HG02970 (cell line): Measurements from ENCODE around the gene ZYG11A.

Experiments used
- ATAC-seq: cut with Tn5 transposase; IDR thresholded peaks from one replicate; pipeline ENCODE4 v1.9.1; 2021; ENCODE audit warnings: mild to moderate bottlenecking, moderate library complexity, moderate number of reproducible peaks; ENCODE audit not compliant: unreplicated experiment, low FRiP score

The ZYG11A gene

DNA sequence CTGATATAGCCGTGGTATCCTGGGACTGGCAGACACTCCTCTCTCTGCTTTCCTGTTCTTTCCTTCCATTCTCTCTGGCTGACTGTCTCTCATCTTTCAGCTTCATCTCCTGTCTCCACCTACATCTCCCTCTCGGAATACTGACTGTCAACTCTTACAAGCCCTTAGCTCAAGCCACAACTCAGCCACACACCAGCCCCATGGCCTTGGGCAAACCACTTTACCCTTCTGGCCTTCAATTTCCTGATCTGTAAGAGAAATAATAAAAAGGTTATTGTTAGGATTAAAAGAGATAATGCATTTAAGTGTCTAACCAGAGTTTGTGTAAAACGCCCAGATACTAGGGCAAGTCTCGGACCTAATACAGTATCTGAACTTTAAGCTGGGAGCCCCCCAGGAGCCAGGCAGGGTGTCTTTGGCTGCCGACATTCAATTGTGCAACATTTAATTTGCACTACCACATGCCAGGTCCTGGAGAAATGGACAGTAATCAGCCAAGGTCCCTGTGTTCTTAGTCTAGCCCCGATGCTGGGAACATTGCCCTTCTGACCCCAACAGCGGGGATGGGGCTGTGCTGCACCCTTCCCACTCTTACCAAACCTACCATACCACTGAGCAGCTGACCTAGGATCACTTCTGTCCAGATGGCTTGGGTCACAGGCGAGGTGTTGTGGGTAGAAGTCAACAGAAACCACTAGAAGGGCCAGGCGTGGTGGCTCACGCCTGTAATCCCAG lies 73.8 kb downstream of the ZYG11A start:
- no peak for ATAC-seq

GRCh38 chr1:52917156-52917555 lies 74.6 kb downstream of the ZYG11A start:
- ATAC-seq = no peak

DNA sequence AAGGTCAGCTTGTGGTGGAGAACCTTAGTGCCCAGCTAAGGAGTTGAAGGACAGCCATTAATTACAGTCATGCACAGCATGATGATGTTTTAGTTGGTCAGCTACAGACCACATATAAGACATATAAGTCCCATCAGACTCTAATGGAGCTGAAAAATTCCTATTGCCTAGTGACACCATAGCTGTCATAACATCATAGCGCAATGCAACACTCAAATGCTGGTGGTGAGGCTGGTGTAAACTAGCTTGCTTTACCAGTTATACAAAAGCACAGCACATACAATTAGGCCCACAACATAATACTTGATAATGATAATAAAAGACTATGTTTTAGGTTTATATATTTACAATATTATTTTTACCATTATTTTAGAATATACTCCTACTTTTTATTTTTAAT lies 75.0 kb downstream of the ZYG11A start:
- no peak for ATAC-seq

DNA sequence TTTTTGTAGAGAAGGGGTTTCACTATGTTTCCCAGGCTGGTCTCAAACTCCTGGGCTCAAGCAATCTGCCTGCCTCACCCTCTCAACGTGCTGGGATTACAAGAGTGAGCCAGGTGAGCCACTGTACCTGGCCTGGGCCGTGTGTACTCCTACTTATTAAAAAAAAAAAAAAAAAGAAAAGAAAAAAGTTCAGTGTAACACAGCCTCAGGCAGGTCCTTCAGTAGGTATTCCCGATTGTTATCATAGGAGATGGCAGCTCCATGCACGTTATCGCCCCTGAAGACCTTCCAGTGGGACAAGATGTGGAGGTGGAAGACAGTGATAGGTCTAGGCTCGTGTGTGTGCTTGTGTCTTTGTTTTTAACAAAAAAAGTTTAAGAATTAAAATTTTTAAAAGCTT lies 75.6 kb downstream of the ZYG11A start:
- no peak for ATAC-seq

- ATAC-seq = no peak
Observed at GRCh38 chr1:52919051-52919722, 76.6 kb downstream of the ZYG11A start.

DNA sequence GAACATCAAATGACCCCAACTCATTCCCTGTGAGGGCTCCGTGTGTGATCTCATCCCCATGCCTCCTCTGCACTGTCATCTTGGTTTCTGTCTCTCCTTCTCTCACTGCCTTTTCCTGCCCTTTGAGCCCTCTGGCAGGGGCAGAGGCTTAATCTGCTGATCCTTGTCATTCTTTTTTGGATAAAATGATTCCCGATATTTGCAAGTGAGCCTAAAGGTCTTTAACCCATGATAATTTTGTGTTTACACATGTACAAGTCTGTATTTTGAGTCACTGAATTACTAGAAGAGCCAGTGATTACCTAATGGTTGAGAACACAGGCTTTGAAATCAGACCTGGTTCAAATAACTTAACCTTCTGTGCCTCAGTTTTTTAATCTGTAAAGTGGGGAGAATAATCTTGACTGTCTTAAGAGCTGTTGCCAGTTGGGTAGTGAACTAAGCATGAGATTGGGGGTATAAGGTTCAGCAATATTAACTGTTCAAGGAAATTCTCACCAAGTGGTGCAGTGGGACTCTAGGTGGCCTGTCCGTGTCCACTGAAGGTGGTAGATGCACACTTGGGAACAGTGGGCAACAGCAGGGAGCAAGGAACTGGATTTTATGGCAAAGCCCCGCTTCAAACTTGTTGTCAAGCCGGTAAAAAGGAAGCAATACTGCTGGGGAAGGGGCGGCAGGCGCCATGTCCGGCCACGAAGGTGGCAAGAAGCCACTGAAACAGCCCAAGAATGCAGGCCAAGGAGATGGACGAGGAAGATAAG lies 77.3 kb downstream of the ZYG11A start:
- ATAC-seq = no peak

DNA sequence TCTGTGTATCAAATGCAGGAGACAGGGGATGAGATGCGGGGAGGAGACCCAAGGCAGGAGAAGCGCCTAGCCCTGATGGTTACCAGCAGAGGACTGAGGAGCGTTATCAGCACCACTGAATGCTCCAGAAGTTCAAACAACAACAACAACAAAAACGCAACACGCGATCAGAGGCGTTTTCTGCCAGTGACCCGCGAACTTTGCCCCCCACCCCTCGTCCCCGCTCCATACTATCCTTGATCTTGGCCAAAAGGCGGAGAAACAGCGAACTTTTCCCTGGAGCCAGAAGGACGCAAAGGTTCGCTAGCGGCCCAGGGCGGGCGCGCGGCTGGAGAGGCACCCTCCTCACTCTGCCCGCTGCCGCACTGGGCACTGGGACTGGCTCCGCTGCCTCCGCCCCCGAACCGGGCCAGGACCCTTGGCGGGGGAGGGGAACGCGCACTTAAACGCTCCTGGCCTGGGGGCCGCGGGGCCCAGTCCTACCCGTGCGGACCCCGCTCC lies 78.3 kb downstream of the ZYG11A start:
- no peak for ATAC-seq

GRCh38 chr1:52925571-52926005 lies 83.0 kb downstream of the ZYG11A start:
- ATAC-seq = no peak

DNA sequence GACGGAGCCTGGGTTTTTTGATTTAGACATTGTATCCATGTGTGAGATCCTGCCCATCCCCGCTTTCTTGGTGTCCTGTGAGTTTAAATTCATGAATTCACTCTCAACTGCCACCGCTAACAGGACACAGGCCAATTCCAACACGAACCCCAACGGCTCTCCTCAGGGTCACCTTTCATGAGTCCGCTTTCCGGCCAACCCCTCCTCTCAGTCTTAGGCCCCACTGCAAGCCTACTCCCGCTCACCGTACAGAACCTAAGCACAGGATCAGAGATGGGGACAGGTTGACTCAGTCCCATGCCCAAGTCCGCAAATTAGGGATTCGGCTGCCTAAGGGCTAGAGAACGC lies 84.3 kb downstream of the ZYG11A start:
- ATAC-seq = no peak

GRCh38 chr1:52927212-52928014 lies 84.9 kb downstream of the ZYG11A start, which contains the start of gene SCP2:
SCP2 (plus strand) TSS chr1:52927276; CDS start chr1:52927397, 121 bp downstream.
- no peak for ATAC-seq

- no peak for ATAC-seq
Observed at GRCh38 chr1:52928015-52928404, 85.5 kb downstream of the ZYG11A start.

GRCh38 chr1:52929019-52929418 lies 86.5 kb downstream of the ZYG11A start:
- no peak for ATAC-seq

DNA sequence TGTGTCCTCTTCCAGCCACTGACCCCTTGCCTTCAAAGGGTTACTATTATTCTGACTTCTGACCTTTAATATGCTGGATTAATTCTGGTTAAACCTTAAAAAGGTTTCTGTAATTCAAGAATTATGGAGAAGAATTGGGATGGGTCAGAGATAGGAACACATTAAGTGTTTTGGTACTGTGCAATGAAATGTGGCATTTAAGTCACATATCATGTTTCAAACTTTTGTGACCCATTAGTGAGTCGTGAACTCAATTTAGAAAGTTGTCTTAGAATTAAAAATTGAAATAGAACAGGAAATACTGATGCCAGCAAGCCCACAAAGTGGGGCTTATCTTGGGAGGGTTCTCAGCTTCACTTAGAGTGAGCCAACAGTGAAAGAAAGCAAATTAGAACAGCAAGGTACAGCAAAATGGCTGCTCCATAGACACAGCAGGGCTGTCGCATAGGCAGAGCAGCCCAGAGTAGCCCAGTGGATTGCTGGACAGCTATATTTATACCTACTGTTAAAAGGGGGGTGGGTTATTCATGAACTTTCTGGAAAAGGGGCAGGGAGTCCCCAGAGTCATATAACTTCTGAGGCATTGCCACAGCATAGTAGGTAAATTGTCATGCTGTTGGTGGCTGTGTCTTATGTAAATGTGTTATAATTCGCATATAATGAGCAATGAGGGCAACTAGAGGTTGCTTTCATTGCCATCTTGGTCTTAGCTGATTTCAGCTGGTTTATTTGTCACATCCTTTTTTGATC lies 95.0 kb downstream of the ZYG11A start:
- ATAC-seq = no peak

- no peak for ATAC-seq
Observed at GRCh38 chr1:52938183-52938451, 95.6 kb downstream of the ZYG11A start.

DNA sequence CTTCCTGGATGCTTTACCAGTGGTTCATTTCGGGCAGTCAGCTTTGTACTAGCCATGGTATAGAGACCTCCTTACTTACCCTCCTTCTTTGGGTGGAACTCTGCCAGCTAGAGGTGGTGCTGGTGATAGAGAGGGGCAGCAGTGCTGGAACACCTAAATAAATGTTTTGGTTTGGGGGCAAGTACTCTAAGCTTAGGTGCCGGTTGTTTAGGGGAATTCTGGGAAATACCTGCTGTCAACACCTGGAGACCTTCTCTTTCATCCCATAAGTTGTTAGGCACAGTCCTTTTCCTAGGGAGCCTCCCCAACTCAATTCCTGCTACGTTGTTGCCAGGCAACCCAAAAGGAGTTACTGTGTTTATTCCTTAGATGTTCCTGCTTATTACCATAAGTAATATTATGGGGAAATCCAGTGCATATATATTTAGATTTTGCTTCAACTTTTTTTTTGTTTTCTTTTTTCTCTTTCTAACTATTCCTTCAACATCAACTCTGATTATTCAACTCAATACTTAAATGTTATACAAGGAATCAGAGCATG lies 101.4 kb downstream of the ZYG11A start:
- no peak for ATAC-seq

DNA sequence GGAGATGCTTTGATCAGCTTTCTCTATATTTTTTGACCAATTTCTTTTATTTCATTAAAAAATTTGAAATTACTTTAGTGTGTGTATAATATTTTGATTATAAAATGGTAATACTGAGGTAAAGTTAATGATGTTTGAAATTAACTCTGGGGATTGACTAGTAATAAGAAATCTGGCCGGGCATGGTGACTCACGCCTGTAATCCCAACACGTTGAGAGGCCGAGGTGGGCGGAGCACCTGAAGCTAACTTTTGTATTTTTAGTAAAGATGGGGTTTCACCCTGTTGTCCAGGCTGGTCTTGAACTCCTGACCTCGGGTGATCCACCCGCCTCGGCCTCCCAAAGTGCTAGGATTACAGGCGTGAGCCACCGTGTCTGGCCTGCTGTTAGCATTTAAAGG lies 102.0 kb downstream of the ZYG11A start:
- no peak for ATAC-seq
